T-helper 17 cell (primary cell): Measurements from ENCODE around the gene IFRD2. TPM values are rescaled to one million over a fixed set of nuclear protein-coding genes. Genes with fewer than 3 reads are reported as not detected.

ENCODE experiments used
- ATAC-seq: fragments of 150-1000 bp; cut with Tn5 transposase; 2 replicates; pipeline ENCODE4 v1.10.0; 2021; ENCODE audit warnings: mild to moderate bottlenecking, moderate library complexity
- DNase-seq, 3 donors: peaks; one replicate each; pipeline versions ENCODE4 v3.0.0 to v3.0.0-alpha.2; 2020 to 2021
- H3K9me3 ChIP-seq: one replicate; pipeline ENCODE4 v1.7.0; 2013; ENCODE audit warnings: low read length, mild to moderate bottlenecking; ENCODE audit not compliant: control insufficient read depth, poor library complexity, severe bottlenecking
- H3K27ac Mint-ChIP-seq: one replicate; pipeline ENCODE4 v1.8.0; 2022; ENCODE audit warnings: mild to moderate bottlenecking, moderate library complexity, mixed read lengths
- H3K27me3 Mint-ChIP-seq: one replicate; pipeline ENCODE4 v1.8.0; 2022; ENCODE audit warnings: mixed read lengths
- H3K36me3 Mint-ChIP-seq: one replicate; pipeline ENCODE4 v1.8.0; 2022; ENCODE audit warnings: low read depth, mixed read lengths
- H3K4me1 Mint-ChIP-seq: one replicate; pipeline ENCODE4 v1.8.0; 2022; ENCODE audit warnings: mild to moderate bottlenecking, mixed read lengths
- H3K4me3 Mint-ChIP-seq: one replicate; pipeline ENCODE4 v1.8.0; 2022; ENCODE audit warnings: mild to moderate bottlenecking, moderate library complexity, mixed read lengths
- total RNA-seq, 4 donors: library from RNA in 2 of 4; stranded (reverse) in 2 of 4; gene quantifications; one replicate each; pipeline ENCODE4 v1.2.3 and lab custom pipeline; 2022 to 2026

The IFRD2 gene
- total RNA-seq, 2 donors from 2014 or later, result 46.7 to 49.2 TPM

DNA sequence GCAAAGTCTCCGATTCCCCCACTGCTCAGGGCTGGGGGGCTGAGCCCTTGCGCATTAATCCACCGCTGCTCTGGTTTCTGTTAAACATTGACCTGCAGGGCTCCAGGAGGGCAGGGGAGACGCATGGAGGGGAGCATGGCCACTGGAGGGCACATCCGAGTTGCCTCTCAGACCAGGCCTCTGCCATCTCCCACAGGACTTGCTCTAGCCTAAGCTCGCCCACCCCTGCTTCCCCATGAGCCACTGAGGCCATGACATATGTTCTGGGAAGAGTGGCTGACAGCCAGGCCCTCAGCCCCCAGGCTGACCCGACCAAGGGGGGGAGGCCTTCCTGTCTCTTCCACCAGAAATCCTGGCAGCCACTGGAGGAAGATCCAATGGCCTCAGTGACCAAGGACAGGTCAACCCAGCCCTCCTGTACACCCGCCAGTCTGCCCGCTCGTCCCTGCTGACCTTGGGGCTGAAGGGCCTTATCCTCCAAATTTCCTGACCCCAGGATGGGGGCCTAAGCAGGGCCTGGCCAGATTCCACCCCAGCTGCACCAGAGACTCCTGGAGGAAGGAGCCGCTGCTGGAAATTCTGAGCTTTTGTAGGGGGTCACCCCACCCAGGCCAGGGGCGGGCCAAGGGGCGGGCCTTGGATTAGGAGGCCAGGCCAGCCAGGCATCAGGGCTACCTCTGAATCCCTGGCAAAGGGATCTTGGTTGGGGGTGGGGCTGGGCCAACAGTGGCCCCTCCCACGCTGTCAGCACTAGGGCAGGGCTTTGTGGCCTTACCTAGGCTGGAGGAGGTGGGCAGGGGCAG lies 11.0 kb upstream of the IFRD2 start, which contains the start of gene HYAL1:
HYAL1 (minus strand) TSS at position 562 of the 803 bp plus-strand sequence. CDS start 618 bp downstream, outside the sequence.
- Mint-ChIP-seq H3K27ac (peak within 1 kb of the TSS; percentile 41), H3K4me1 (peaks cover 19% of the 10 kb centered on the region), H3K27me3 (no peaks in the 10 kb centered on the region), H3K4me3 (no peak within 1 kb of the TSS), H3K36me3 (no peaks in the 10 kb centered on the region)
- ATAC-seq, result no peak
- DNase-seq, result peak in 1 of 3 donors; percentile 4
- no peaks in the 10 kb centered on the region for H3K9me3 ChIP-seq

DNA sequence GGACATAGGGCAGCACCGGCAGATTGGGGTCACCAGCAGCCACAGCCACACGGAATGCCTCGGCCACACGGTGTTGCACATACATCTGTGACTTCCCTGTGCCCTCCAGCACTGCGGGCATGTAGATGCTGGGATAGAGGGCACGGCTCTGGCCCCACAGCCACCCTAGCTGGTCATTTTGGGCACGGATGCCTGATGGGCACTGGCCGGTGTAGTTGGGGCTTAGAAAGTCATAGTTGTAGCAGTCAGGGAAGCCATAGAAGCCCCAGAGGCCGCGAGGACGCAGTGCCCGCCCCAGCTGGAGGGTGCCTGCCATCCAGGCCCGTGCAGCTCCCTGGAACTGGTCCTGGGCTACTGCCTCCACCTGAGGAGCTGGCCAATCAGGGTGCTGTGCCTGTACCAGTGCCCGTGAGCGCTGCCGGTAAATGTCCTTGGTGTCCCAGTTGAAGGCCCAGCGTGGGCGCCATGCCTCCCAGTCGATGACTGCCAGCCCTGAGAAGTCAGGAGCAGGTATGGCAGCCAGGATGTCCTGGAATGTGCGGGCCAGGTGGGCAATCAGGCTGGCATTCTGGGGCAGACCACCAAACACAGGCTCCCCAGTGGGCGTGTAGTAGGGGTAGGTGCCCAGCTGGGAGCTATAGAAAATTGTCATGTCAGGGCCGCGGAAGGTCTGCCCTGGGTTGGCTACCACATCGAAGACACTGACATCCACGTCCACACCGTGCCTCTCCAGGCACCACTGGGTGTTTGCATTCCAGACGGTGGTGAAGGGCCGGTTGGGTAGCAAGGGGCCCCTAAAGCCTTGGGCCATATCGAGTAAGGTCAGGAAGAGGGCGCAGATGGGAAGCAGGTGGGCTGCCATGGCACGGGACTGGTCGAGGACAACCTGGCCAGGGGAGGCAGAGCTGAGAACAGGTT lies 10.1 kb upstream of the IFRD2 start:
- no peaks in the 10 kb centered on the region for H3K27me3 Mint-ChIP-seq
- H3K9me3 ChIP-seq, result no peaks in the 10 kb centered on the region
- peak overlapping the region; percentile 41 for H3K27ac Mint-ChIP-seq
- H3K4me1 Mint-ChIP-seq, result peaks cover 22% of the 10 kb centered on the region
- no peaks in the 10 kb centered on the region for H3K36me3 Mint-ChIP-seq
- ATAC-seq (no peak), DNase-seq (no peak)
- H3K4me3 Mint-ChIP-seq, result no peak overlapping the region

DNA sequence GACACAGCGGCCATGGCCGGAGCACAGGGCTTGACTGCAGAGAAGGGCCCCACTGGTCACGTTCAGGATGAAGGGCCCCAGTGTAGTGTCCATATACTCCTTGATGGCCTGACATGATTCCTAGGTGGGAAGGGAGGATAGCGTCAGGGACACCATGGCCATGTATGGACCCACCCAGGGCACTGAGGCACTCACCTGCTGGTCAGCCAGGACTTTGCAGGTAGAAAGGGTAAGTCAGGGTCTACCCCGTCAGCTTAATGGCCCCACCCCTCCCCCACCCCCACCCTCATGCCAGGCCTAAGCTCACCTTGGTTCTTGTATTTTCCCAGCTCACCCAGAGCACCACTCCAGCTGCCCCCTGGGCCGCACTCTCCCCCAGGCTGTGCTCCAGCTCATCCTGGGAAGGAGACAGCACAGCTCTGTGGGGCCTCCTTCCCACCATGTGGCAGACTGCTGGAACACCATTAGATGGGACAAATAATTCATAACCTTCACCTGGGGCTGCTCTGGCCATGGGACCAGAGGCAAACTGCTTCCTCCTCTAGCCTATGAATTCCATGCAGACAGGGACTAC lies 8.5 kb upstream of the IFRD2 start:
- Mint-ChIP-seq H3K27me3 (no peaks in the 10 kb centered on the region), H3K36me3 (no peaks in the 10 kb centered on the region), H3K27ac (peak overlapping the region; percentile 97), H3K4me1 (peaks cover 22% of the 10 kb centered on the region), H3K4me3 (peak overlapping the region; percentile 96)
- no peak for ATAC-seq
- no peak for DNase-seq
- H3K9me3 ChIP-seq, result no peaks in the 10 kb centered on the region

DNA sequence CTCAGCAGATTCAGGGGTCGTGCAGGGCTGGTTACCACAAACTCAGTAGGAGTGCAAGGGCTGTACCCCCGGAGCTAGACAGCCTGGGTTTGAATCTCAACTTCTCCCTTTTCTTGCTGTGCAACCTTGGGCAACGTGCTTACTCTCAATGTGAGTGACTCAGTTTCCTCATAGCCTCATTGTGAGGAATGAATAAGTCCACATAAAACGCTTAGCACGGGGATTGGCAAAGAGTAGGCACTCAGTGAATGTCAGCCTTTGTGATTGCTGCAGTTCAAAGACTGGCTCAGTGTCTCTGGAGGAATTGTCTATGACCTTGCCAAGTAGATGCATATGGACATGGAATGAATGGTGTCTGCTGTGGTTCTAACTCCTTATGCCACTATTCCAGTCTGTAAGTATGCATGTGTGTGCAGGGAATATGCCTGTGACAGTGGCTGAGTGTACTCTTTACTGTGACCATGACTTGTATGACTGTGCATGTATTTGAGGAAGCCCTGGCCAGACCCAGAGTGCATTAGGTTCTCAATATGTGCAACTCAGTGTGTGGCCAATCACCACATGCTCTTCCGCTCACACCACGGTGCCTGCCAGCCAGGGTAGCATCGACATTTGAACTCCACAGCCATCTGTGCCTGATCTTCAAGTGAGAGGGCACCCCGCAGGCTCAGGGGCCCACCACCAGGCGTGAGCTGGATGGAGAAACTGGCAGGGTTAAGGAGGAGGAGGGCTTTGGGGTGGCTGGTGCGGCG lies 7.9 kb upstream of the IFRD2 start:
- Mint-ChIP-seq H3K4me1 (peaks cover 22% of the 10 kb centered on the region), H3K27ac (peak overlapping the region; percentile 97), H3K4me3 (peak overlapping the region; percentile 96), H3K27me3 (no peaks in the 10 kb centered on the region), H3K36me3 (no peaks in the 10 kb centered on the region)
- H3K9me3 ChIP-seq, result no peaks in the 10 kb centered on the region
- ATAC-seq (no peak), DNase-seq (no peak)

DNA sequence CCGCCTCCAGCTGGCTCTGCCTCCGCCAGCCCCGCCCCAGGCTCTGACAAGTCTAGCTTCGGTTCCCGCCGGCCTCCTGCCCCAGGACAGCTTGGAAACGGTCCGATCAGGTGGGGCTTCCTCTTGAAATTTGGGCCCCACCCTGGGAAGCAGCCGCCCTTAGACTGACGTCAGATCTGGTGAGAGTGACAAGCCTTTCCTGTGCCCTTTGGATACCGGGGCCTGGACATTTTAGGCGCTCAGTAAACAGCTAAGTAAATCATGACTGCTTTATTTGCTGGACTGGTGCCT lies 7.4 kb upstream of the IFRD2 start:
- H3K27ac Mint-ChIP-seq, result peak overlapping the region; percentile 97
- H3K4me1 Mint-ChIP-seq, result peaks cover 22% of the 10 kb centered on the region
- H3K36me3 Mint-ChIP-seq, result no peaks in the 10 kb centered on the region
- H3K9me3 ChIP-seq, result no peaks in the 10 kb centered on the region
- peak overlapping the region; percentile 96 for H3K4me3 Mint-ChIP-seq
- ATAC-seq (no peak), DNase-seq (no peak)
- no peaks in the 10 kb centered on the region for H3K27me3 Mint-ChIP-seq

DNA sequence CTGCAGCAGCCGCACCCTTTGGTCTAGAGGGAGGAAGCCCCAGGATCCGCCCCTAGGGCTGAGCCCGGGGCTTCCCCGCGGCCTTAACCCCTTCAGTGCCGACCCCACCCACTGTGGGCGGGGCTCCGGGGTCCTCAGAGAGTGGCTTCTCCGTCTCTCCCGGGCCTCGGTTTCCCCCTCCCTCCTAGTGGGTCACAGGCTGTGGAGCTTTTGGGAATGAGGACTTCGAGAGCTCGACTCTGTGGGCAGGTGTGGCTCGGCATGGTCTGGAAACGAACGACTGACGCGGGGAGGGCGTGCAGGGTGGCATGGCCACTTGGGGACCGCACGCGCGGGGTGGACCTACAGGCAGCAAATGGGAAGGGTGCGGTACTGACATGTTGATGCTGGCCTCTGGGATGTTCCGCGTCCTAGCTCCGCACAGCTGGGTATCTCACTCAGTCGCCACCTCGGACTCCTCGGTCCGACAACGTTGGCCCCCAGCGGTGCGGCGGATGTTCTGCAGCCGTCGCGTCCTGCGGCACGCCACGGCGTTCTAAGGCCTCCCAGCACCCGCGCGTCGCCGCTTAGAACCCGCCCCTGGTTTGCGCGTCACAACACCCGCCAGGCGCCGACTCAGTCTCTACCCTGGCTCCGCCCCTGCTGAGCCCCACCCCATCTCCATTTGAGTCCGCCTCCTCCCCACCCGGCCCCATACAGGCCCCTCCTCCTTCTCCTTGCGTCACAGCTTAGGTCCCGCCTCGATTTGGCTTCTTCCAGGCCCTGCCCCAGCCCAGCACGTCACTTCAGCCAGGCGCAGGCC lies 6.8 kb upstream of the IFRD2 start, which contains the start of the genes HYAL3 and NAA80:
HYAL3 (minus strand) TSS at position 570 of the 802 bp plus-strand sequence. CDS start 3,803 bp downstream, outside the sequence.
NAA80 (minus strand) TSS at position 570 of the 802 bp plus-strand sequence. CDS start 1,942 bp downstream, outside the sequence.
- Mint-ChIP-seq H3K27me3 (no peaks in the 10 kb centered on the region), H3K36me3 (no peaks in the 10 kb centered on the region), H3K27ac (peak within 1 kb of the TSS; percentile 97), H3K4me1 (peaks cover 22% of the 10 kb centered on the region), H3K4me3 (peak within 1 kb of the TSS; percentile 96)
- ATAC-seq, result peak; percentile 87
- no peaks in the 10 kb centered on the region for H3K9me3 ChIP-seq
- peak; percentile 97 to 99 (median 97) for DNase-seq

DNA sequence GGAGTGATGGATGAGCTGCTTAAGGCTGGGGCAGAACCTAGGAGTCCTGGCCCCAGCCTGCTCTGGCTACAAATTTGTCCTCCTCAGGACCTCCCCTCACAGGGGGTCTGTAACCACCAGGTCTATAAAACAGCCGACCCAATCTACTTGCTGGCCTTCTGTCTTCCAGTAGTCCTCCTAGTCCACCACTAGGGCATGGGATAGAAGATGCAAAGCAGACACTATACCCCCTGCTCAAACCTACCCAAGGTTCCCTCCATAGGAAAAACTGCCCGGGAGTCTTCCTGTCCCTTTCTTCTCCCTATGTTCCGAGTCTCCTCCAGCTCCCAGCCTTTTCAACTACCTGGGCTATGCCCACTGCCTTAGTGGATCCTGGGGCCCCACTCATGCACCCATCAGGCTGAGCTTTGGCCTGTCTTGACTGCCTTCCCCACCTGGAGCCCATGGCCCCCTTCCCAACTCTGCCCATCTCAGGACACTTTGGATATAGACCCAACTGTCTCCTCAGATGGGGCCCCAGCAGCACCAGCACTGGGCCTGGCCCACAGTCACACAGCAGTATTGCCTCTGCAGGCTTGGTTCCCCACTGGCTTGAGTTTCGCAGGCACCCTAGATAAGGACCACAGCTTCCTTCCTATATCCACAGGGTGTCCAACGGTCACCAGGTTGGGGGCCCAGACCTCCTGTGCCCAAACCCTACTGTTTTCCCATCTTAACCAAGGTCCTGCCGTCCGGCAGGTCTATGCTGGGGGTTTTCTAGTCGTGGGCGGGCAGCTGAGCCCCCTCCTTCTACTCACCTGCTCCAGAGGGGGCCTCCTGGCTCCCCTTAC lies 5.9 kb upstream of the IFRD2 start:
- H3K27ac Mint-ChIP-seq, result peak overlapping the region; percentile 97
- H3K4me1 Mint-ChIP-seq, result peaks cover 22% of the 10 kb centered on the region
- peak overlapping the region; percentile 96 for H3K4me3 Mint-ChIP-seq
- H3K27me3 Mint-ChIP-seq, result no peaks in the 10 kb centered on the region
- H3K9me3 ChIP-seq, result no peaks in the 10 kb centered on the region
- no peak for ATAC-seq
- no peak for DNase-seq
- H3K36me3 Mint-ChIP-seq, result no peaks in the 10 kb centered on the region

DNA sequence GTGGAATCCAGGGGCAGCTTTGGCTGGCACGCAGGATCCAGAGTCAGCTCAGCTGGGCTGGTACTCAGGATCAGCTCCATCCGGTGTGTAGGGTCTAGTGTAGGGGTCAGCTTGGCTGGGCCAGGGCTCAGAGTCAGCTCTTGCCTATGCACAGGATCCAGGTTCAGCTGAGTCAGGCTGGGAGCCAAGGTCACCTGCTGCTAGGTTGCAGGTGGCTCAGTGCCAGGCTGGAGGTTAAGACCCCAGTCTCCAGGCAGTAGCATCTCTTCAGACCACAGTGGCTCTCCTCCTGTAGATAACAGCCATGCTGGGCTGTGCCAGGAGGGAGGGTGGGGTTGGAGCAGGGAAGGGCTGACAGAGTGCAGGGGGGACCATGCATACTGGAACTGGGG lies 5.2 kb upstream of the IFRD2 start:
- H3K9me3 ChIP-seq, result no peaks in the 10 kb centered on the region
- H3K4me3 Mint-ChIP-seq, result no peak overlapping the region
- no peaks in the 10 kb centered on the region for H3K27me3 Mint-ChIP-seq
- no peak for ATAC-seq
- peak overlapping the region; percentile 97 for H3K27ac Mint-ChIP-seq
- H3K4me1 Mint-ChIP-seq, result peaks cover 28% of the 10 kb centered on the region
- DNase-seq, result no peak
- H3K36me3 Mint-ChIP-seq, result no peaks in the 10 kb centered on the region

DNA sequence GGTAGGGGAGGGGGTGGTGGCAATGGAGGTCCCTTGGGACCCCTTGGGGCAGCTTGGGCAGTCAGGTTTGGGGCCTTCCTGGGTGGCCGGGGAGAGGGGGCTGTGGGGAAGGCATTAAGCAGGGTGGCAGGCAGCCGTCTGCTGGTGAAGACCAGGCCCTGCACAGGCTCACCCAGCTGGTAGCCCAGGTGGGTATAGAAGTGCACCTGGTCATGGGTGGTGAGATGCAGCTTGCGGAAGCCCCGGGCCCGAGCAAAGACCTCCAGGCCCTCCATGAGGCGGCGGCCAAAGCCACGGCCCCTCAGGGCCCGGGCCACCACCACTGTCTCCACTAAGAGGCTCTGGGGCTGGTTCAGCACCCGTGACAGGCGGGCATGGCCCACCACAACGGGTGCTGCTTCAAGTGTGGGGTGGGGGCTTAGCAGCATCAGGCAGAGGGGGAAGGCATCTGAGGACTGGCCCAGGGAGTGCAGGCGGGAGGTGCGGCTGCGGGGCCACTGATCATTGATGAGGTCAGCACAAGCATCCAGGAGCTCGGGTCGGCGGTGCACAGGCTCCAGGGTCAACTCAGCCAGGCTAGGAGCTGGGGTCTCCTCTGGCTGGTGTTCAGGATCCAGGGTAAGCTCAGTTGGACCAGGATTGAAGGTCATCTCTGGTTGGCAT lies 4.6 kb upstream of the IFRD2 start:
- ATAC-seq (no peak), DNase-seq (no peak)
- no peaks in the 10 kb centered on the region for H3K9me3 ChIP-seq
- Mint-ChIP-seq H3K27me3 (no peaks in the 10 kb centered on the region), H3K36me3 (no peaks in the 10 kb centered on the region), H3K4me3 (peak overlapping the region; percentile 55), H3K4me1 (peaks cover 30% of the 10 kb centered on the region), H3K27ac (peak overlapping the region; percentile 97)

DNA sequence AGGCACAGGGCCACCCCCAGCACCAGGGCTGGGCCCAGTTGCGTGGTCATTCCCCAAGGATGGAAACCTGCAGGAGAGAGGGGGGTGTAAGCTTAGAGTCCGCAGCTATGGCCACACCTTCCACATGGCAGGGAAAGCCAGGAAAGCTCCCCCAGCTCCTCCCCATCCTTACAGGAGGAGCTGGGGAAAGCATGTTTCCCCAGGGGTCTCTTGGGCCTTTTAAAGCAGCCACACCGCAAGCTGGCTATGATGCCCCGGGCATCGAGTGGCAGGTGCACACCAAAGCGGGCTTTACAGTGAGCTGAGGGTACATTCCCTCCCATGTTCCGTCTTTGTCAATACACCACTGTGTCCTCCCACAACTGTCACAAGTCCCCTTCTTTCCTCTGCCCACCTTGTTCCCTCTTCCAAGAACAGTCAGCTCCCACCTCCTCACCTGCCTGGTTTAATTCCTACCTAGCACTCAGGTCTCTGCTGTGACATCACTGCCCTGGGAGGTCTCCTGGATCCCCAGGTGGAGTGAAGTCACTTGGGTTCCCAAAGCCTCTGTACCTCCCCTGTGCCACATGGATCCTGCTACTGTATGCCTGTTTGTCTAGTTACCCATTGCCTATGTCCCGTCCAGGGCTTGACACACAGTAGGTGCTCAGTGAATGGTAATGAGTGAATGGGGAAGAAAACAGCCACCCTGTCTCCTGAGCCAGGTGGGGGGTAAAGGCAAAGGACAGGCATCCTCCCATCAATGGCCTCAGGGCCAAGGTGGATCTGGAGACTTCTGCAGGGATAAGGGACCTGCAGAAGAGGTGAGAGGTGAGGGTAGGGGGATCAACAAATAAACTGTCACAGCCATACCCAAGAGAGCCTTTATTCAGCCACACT lies 3.6 kb upstream of the IFRD2 start:
- no peak for DNase-seq
- no peaks in the 10 kb centered on the region for H3K9me3 ChIP-seq
- H3K27me3 Mint-ChIP-seq, result no peaks in the 10 kb centered on the region
- ATAC-seq, result no peak
- H3K27ac Mint-ChIP-seq, result no peak overlapping the region
- no peak overlapping the region for H3K4me3 Mint-ChIP-seq
- no peaks in the 10 kb centered on the region for H3K36me3 Mint-ChIP-seq
- H3K4me1 Mint-ChIP-seq, result peaks cover 32% of the 10 kb centered on the region
